Mesenchymal stem cell (in vitro differentiated cells and primary cell): ENCODE data around the gene LRRC52.

ENCODE experiments used
- DNase-seq: peaks from one replicate; pipeline ENCODE4 v3.0.0-alpha.2; 2013
- H2AFZ ChIP-seq: one replicate; pipeline ENCODE4 v1.6.1; 2013; ENCODE audit warnings: low read depth, mild to moderate bottlenecking, control low read depth, inconsistent platforms, low read length, moderate library complexity
- H2AK5ac ChIP-seq: 2 replicates; pipeline ENCODE4 v1.6.1; 2013; ENCODE audit warnings: low read length, moderate library complexity, mild to moderate bottlenecking, inconsistent platforms; ENCODE audit not compliant: severe bottlenecking
- H2BK120ac ChIP-seq: one replicate; pipeline ENCODE4 v1.6.1; 2013; ENCODE audit warnings: low read depth, mild to moderate bottlenecking, inconsistent platforms, low read length, moderate library complexity
- H2BK12ac ChIP-seq, 2 experiments: one replicate each; pipeline ENCODE4 v1.6.1; 2013; ENCODE audit warnings: inconsistent platforms in 2 of 2, low read length in 2 of 2, mild to moderate bottlenecking in 2 of 2, moderate library complexity in 2 of 2, control low read depth in 1 of 2
- H2BK15ac ChIP-seq: one replicate; pipeline ENCODE4 v1.6.1; 2013; ENCODE audit warnings: mild to moderate bottlenecking, low read depth, inconsistent platforms; ENCODE audit not compliant: poor library complexity, severe bottlenecking
- H2BK5ac ChIP-seq: 2 replicates; pipeline ENCODE4 v1.6.1; 2013; ENCODE audit warnings: low read depth, mild to moderate bottlenecking, low read length, control low read depth, inconsistent platforms; ENCODE audit not compliant: poor library complexity, severe bottlenecking
- H3K14ac ChIP-seq, 2 experiments: one replicate each; pipeline ENCODE4 v1.6.1; 2013; ENCODE audit warnings: inconsistent platforms in 2 of 2, low read length in 2 of 2, control low read depth in 1 of 2, mild to moderate bottlenecking in 1 of 2, moderate library complexity in 1 of 2
- H3K18ac ChIP-seq, 2 experiments: one replicate each; pipeline ENCODE4 v1.6.1; 2013; ENCODE audit warnings: inconsistent platforms in 2 of 2, low read length in 2 of 2, control low read depth in 1 of 2, low read depth in 1 of 2, mild to moderate bottlenecking in 1 of 2
- H3K23ac ChIP-seq, 2 experiments: one replicate each; pipeline ENCODE4 v1.6.1; 2013; ENCODE audit warnings: inconsistent platforms in 2 of 2, low read length in 2 of 2, mild to moderate bottlenecking in 2 of 2, moderate library complexity in 2 of 2, control low read depth in 1 of 2
- H3K27ac ChIP-seq: 2 replicates; pipeline ENCODE4 v1.5.1; 2013; ENCODE audit warnings: mild to moderate bottlenecking, moderate library complexity, low read length, control low read depth, inconsistent platforms; ENCODE audit not compliant: poor library complexity, severe bottlenecking
- H3K27me3 ChIP-seq, 2 experiments: 2 replicates each; pipeline versions ENCODE4 v1.6.1 to v1.7.0; 2013; ENCODE audit warnings: low read length in 2 of 2, mild to moderate bottlenecking in 2 of 2, moderate library complexity in 2 of 2, control low read depth in 1 of 2, inconsistent platforms in 1 of 2; ENCODE audit not compliant: control insufficient read depth in 1 of 2, insufficient read depth in 1 of 2
- H3K36me3 ChIP-seq, 2 experiments: 2 replicates each; pipeline versions ENCODE4 v1.6.1 to v1.7.0; 2013; ENCODE audit warnings: low read length in 2 of 2, control low read depth in 1 of 2, inconsistent platforms in 1 of 2, low read depth in 1 of 2, mild to moderate bottlenecking in 1 of 2; ENCODE audit not compliant: insufficient read depth in 2 of 2, control insufficient read depth in 1 of 2
- H3K4ac ChIP-seq, 2 experiments: one replicate each; pipeline ENCODE4 v1.6.1; 2013; ENCODE audit warnings: inconsistent platforms in 2 of 2, low read length in 2 of 2, mild to moderate bottlenecking in 2 of 2, moderate library complexity in 2 of 2, control low read depth in 1 of 2, low read depth in 1 of 2
- H3K4me1 ChIP-seq: 2 replicates; pipeline ENCODE4 v1.6.1; 2013; ENCODE audit warnings: low read depth, low read length, control low read depth; ENCODE audit not compliant: control insufficient read depth, insufficient read depth
- H3K4me2 ChIP-seq: 2 replicates; pipeline ENCODE4 v1.6.1; 2013; ENCODE audit warnings: low read length, mild to moderate bottlenecking, inconsistent platforms; ENCODE audit not compliant: poor library complexity, severe bottlenecking
- H3K4me3 ChIP-seq, 2 experiments: 2 replicates each; pipeline versions ENCODE4 v1.5.1 to v1.7.0; 2013; ENCODE audit warnings: low read length in 2 of 2, mild to moderate bottlenecking in 2 of 2, control low read depth in 1 of 2, low read depth in 1 of 2; ENCODE audit not compliant: insufficient read depth in 1 of 2
- H3K79me1 ChIP-seq: replicated peaks from 2 replicates; pipeline ENCODE4 v1.6.1; 2013; ENCODE audit warnings: mild to moderate bottlenecking, control low read depth, low read length, inconsistent platforms; ENCODE audit not compliant: poor library complexity, severe bottlenecking
- H3K9ac ChIP-seq: 2 replicates; pipeline ENCODE4 v1.7.0; 2013; ENCODE audit warnings: mild to moderate bottlenecking, low read length, moderate library complexity
- H3K9me3 ChIP-seq: 2 replicates; pipeline ENCODE4 v1.7.0; 2013; ENCODE audit warnings: mild to moderate bottlenecking, low read length; ENCODE audit not compliant: control insufficient read depth
- H4K8ac ChIP-seq: one replicate; pipeline ENCODE4 v1.6.1; 2013; ENCODE audit warnings: inconsistent platforms, mild to moderate bottlenecking, low read length, moderate library complexity
- H4K91ac ChIP-seq: one replicate; pipeline ENCODE4 v1.6.1; 2013; ENCODE audit warnings: mild to moderate bottlenecking, low read length, inconsistent platforms
- WGBS: methylation state at CpG from one replicate; pipeline ENCODE4 v1.1.7; 2013; ENCODE audit warnings: mixed read lengths; 5-methylcytosine and 5-hydroxymethylcytosine counted together

The LRRC52 gene

DNA sequence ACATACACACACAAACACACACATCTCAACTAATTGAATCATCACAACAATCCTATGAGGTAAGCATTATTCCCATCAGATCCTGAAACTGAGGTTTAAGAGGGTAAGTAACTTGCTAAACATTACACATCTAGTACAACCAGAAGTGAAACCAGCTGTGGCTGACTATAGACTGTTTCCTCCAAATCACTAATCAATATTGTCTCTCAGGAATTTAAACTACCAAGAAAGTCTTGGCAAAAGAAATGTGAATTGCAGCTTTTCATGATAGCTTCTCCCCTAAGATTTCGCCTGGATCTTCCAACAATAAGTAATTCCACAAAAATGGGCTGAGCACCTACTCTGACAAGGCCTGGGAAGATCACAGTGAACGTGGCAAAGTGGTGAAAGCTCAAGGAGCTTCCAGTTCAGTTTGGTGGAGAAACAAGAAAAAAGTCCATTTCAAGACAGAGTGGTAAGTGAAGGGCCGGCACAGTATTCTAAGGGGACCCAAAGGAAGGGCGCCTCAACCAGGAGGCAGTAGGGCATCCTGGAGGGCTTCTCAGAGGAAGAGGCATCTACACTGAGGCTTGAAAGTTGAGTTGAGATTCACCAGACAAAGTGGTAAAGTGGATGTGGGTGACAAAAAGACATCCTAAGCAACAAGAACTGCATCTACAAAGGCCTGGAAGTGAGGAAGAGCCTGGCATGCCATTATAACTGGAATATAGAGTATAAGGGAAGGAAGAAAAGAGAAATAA lies 22.1 kb downstream of the LRRC52 start:
- H2AFZ ChIP-seq: no peak overlapping the region
- peaks cover 16 to 25% of the 10 kb centered on the region in 2 experiments for H3K27me3 ChIP-seq
- H3K4ac ChIP-seq: no peak overlapping the region
- H3K27ac ChIP-seq: no peak overlapping the region
- no peak overlapping the region for H3K4me3 ChIP-seq
- WGBS: 86% methylated on average over 4 of the region's 4 CpGs
- no peak for DNase-seq
- H4K91ac ChIP-seq: no peak overlapping the region
- no peak overlapping the region for H3K9ac ChIP-seq
- no peak overlapping the region for H3K18ac ChIP-seq
- H3K79me1 ChIP-seq: no peaks in the 10 kb centered on the region
- H2AK5ac ChIP-seq: no peak overlapping the region
- no peaks in the 10 kb centered on the region for H3K36me3 ChIP-seq
- no peak overlapping the region for H2BK5ac ChIP-seq
- H2BK12ac ChIP-seq: no peak overlapping the region
- H2BK15ac ChIP-seq: no peak overlapping the region
- H3K23ac ChIP-seq: no peak overlapping the region
- no peaks in the 10 kb centered on the region for H3K4me1 ChIP-seq
- no peak overlapping the region for H2BK120ac ChIP-seq
- no peak overlapping the region for H3K4me2 ChIP-seq
- no peaks in the 10 kb centered on the region for H3K9me3 ChIP-seq
- H3K14ac ChIP-seq: no peak overlapping the region
- H4K8ac ChIP-seq: no peak overlapping the region

DNA sequence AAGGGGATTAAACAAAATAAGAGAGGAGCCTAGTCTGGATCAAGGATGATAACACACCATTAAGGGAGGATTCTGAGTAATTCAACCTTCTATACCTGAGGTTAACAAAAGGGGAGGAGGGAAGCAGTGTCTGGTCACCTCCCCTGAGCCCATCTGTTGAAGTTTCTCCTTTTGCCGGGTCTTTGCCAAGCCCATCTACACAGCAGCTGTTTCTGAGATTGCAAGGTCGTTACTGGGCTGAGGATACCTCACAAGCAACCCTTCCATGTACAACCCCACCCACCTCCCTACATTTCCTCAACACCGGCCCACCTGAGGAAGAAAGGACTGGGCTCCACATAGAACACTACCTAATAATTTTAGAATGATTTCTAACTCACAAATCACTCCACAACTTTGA lies 26.3 kb downstream of the LRRC52 start:
- Histone ChIP-seq H3K36me3 (no peaks in the 10 kb centered on the region), H3K4me2 (no peak overlapping the region), H4K8ac (no peak overlapping the region), H3K27ac (no peak overlapping the region), H2AFZ (no peak overlapping the region), H3K27me3 (peaks cover 5 to 22% of the 10 kb centered on the region in 2 experiments), H2BK5ac (no peak overlapping the region), H3K18ac (no peak overlapping the region), H2BK15ac (no peak overlapping the region), H2AK5ac (no peak overlapping the region), H3K9ac (no peak overlapping the region), H3K14ac (no peak overlapping the region), H3K9me3 (no peaks in the 10 kb centered on the region), H2BK120ac (no peak overlapping the region), H2BK12ac (no peak overlapping the region), H3K4me3 (no peak overlapping the region), H3K4ac (no peak overlapping the region), H3K79me1 (no peaks in the 10 kb centered on the region), H3K23ac (no peak overlapping the region), H3K4me1 (no peaks in the 10 kb centered on the region), H4K91ac (no peak overlapping the region)
- DNase-seq: no peak
- WGBS: 66% methylated on average over 3 of the region's 3 CpGs

DNA sequence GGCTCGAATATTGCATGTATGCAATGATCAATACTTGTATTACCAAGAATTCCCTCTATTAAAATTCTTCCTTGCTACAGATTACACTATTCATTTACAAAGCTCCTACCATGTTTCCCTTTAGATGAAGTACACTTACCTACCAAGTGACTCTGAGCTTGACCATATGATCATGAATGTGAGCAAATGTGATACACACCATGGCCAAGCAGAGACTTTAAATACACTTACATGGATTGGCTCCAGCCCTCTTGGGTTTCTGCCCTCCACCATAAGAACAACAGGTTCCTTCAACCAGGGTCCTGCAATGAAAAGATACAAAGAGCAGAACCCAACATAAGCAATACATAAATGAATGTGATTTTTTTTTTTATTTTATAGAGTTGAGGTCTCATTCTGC lies 30.0 kb downstream of the LRRC52 start:
- peaks cover 0 to 16% of the 10 kb centered on the region in 2 experiments for H3K27me3 ChIP-seq
- H3K23ac ChIP-seq: no peak overlapping the region
- H3K4me1 ChIP-seq: no peaks in the 10 kb centered on the region
- H3K4ac ChIP-seq: no peak overlapping the region
- 83% methylated on average over 1 of the region's 1 CpG for WGBS
- no peak overlapping the region for H3K14ac ChIP-seq
- no peak overlapping the region for H2BK15ac ChIP-seq
- H3K27ac ChIP-seq: no peak overlapping the region
- no peak overlapping the region for H3K18ac ChIP-seq
- no peak overlapping the region for H2BK5ac ChIP-seq
- no peak overlapping the region for H2BK120ac ChIP-seq
- DNase-seq: no peak
- no peak overlapping the region for H2BK12ac ChIP-seq
- no peak overlapping the region for H2AFZ ChIP-seq
- no peaks in the 10 kb centered on the region for H3K9me3 ChIP-seq
- no peaks in the 10 kb centered on the region for H3K36me3 ChIP-seq
- H3K79me1 ChIP-seq: no peaks in the 10 kb centered on the region
- H3K4me3 ChIP-seq: no peak overlapping the region
- H4K8ac ChIP-seq: no peak overlapping the region
- no peak overlapping the region for H4K91ac ChIP-seq
- no peak overlapping the region for H3K4me2 ChIP-seq
- no peak overlapping the region for H2AK5ac ChIP-seq
- H3K9ac ChIP-seq: no peak overlapping the region

DNA sequence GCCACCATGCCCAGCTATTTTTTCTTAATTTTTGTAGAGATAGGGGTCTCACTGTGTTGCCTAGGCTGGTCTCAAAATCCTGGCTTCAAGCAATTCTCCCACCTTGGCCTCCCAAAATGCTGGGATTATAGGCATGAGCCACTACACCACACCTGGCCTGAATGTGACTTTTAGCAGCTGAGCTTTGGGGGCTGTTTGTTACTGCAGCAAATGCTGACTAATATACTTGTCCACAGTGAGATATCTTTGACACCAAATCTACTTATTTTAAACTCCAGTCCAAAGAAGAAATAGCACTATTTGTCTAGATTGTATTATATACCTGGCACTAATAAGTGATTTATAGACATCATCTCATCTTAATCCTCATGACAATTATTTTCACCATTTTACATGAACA lies 30.5 kb downstream of the LRRC52 start:
- Histone ChIP-seq H3K4ac (no peak overlapping the region), H3K36me3 (no peaks in the 10 kb centered on the region), H2AK5ac (no peak overlapping the region), H3K4me2 (no peak overlapping the region), H2BK12ac (no peak overlapping the region), H2BK120ac (no peak overlapping the region), H3K9me3 (no peaks in the 10 kb centered on the region), H3K79me1 (no peaks in the 10 kb centered on the region), H4K8ac (no peak overlapping the region), H3K9ac (no peak overlapping the region), H4K91ac (no peak overlapping the region), H3K4me1 (no peaks in the 10 kb centered on the region), H3K4me3 (no peak overlapping the region), H2BK5ac (no peak overlapping the region), H3K27ac (no peak overlapping the region), H3K23ac (no peak overlapping the region), H3K27me3 (peaks cover 0 to 16% of the 10 kb centered on the region in 2 experiments), H2AFZ (no peak overlapping the region), H2BK15ac (no peak overlapping the region), H3K14ac (no peak overlapping the region), H3K18ac (no peak overlapping the region)
- DNase-seq: no peak
